ENCODE measurements around the gene DUSP9. TPM values are rescaled to one million over a fixed set of nuclear protein-coding genes. Genes with fewer than 3 reads are reported as not detected.

DUSP9 gene
- polyA plus RNA-seq, 1 donor (not counting 4 experiments of a cell fraction or from before 2014, with no cell fraction given): 0.47 TPM

DNA sequence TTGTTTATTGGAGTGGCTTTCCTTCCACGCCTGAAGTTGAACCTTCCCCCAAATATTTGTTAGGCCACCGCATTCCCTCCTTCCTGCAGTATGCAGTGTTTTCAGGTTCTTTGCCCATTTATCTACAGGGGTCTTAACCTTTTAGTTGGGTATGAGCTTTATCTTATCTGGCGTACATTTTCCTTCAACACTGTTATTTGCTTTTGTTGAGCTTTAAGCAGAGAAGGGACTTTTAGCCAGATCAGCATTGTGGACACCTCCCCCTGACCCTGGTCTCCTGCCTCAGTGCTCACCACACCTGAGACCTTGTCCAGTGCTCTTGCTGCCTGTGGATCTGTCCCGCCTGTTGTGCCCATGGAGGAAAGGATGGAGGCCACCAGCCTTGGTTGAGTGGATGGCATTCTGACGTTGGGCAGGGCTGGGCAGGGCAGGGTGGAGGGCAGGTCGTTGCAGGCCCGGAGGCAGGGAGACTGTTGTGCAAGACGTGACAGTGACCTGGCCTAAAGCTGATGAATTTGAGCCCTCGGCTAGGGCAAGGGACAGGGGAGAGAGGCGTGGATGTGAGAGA lies 998 bp upstream of the DUSP9 start:
- dilution Hi-C loops (cut with MboI; ENCODE audit: extremely low pct_ligation_motif_present, low sequenced_read_pairs): no loop called here
- no peak for FAIRE-seq
- Histone ChIP-seq H3K27me3 (ENCODE audit: control insufficient read depth, extremely low read depth, insufficient read depth, low read length) (peaks cover 57% of the 10 kb centered on the region), H4K20me1 (ENCODE audit: control insufficient read depth, extremely low read depth, insufficient read depth, low read length) (no peaks in the 10 kb centered on the region), H3K27ac (ENCODE audit: control insufficient read depth, insufficient read depth, low read length) (no peak overlapping the region), H2AFZ (ENCODE audit: control insufficient read depth, low read length) (no peak overlapping the region), H3K9ac (ENCODE audit: control insufficient read depth, extremely low read depth, insufficient read depth, low read length) (no peak overlapping the region), H3K79me2 (ENCODE audit: control insufficient read depth, insufficient read depth, low read length) (no peaks in the 10 kb centered on the region), H3K4me2 (ENCODE audit: control insufficient read depth, extremely low read depth, insufficient read depth, low read depth, low read length) (peak overlapping the region; percentile 54), H3K9me1 (ENCODE audit: control insufficient read depth, extremely low read depth, insufficient read depth, low read length) (no peaks in the 10 kb centered on the region), H3K4me1 (ENCODE audit: control insufficient read depth, extremely low read depth, insufficient read depth, low read length) (peaks cover 7% of the 10 kb centered on the region), H3K9me3 (ENCODE audit: control insufficient read depth, low read depth, low read length) (peaks cover 1% of the 10 kb centered on the region), H3K36me3 (ENCODE audit: control insufficient read depth in 2 of 2, extremely low read depth in 1 of 2, insufficient read depth in 2 of 2, low read length in 2 of 2) (no peaks in the 10 kb centered on the region), H3K4me3 (ENCODE audit: control insufficient read depth in 2 of 3, extremely low read depth in 1 of 3, insufficient read depth in 2 of 3, low read depth in 1 of 3, low read length in 3 of 3) (no peak overlapping the region)
- DNase-seq (ENCODE audit: low read depth, low spot score): no peak
- TF ChIP-seq, protein P1, sequence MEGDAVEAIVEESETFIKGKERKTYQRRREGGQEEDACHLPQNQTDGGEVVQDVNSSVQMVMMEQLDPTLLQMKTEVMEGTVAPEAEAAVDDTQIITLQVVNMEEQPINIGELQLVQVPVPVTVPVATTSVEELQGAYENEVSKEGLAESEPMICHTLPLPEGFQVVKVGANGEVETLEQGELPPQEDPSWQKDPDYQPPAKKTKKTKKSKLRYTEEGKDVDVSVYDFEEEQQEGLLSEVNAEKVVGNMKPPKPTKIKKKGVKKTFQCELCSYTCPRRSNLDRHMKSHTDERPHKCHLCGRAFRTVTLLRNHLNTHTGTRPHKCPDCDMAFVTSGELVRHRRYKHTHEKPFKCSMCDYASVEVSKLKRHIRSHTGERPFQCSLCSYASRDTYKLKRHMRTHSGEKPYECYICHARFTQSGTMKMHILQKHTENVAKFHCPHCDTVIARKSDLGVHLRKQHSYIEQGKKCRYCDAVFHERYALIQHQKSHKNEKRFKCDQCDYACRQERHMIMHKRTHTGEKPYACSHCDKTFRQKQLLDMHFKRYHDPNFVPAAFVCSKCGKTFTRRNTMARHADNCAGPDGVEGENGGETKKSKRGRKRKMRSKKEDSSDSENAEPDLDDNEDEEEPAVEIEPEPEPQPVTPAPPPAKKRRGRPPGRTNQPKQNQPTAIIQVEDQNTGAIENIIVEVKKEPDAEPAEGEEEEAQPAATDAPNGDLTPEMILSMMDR (optimal IDR thresholded peaks at IDR 0.05 in 1 of 3, IDR thresholded peaks at IDR 0.05 in 1 of 3, conservative IDR thresholded peaks at IDR 0.05 in 1 of 3; ENCODE audit: extremely low read depth in 1 of 3, insufficient read depth in 2 of 3, low read length in 3 of 3): no peak
- TF ChIP-seq EZH2 (IDR thresholded peaks at IDR 0.05; ENCODE audit: low read length): no peak

DNA sequence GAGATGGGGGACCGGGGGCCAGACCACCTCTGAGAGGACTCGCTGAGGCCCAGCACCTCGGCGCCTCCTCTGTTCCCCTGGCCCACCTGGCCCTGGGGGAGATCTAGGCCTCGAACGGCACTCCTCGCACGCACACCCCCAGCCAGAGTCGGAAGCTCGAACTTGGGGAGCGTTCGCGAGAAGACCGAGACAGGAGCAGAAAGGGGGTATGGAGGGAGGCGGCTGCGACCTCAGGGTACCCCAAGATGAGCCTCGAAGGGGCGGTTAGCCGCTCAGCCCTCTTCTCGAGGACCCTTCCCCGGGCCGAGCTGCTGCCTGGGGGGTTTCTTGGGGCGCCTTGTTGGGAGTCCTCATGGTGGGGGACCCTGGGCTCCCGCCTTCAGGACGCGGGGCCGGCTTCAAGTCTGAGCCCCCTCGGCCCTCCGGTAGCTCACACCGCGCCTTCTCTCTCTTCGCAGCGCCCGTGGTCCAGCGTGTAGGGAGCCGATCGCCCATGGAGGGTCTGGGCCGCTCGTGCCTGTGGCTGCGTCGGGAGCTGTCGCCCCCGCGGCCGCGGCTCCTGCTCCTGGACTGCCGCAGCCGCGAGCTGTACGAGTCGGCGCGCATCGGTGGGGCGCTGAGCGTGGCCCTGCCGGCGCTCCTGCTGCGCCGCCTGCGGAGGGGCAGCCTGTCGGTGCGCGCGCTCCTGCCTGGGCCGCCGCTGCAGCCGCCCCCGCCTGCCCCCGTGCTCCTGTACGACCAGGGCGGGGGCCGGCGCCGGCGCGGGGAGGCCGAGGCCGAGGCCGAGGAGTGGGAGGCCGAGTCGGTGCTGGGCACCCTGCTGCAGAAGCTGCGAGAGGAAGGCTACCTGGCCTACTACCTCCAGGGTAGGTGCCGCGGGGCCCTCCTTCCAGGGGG lies 706 bp downstream of the DUSP9 start:
- dilution Hi-C loops (cut with MboI; ENCODE audit: extremely low pct_ligation_motif_present, low sequenced_read_pairs): no loop called here
- H3K4me3 ChIP-seq (ENCODE audit: control insufficient read depth in 2 of 3, extremely low read depth in 1 of 3, insufficient read depth in 2 of 3, low read depth in 1 of 3, low read length in 3 of 3): no peak overlapping the region
- no peaks in the 10 kb centered on the region for H3K79me2 ChIP-seq (ENCODE audit: control insufficient read depth, insufficient read depth, low read length)
- no peak for FAIRE-seq
- H3K4me2 ChIP-seq (ENCODE audit: control insufficient read depth, extremely low read depth, insufficient read depth, low read depth, low read length): no peak overlapping the region
- H3K4me1 ChIP-seq (ENCODE audit: control insufficient read depth, extremely low read depth, insufficient read depth, low read length): peaks cover 7% of the 10 kb centered on the region
- no peak overlapping the region for H3K9ac ChIP-seq (ENCODE audit: control insufficient read depth, extremely low read depth, insufficient read depth, low read length)
- TF ChIP-seq, protein P1 (optimal IDR thresholded peaks at IDR 0.05 in 1 of 3, IDR thresholded peaks at IDR 0.05 in 1 of 3, conservative IDR thresholded peaks at IDR 0.05 in 1 of 3; ENCODE audit: extremely low read depth in 1 of 3, insufficient read depth in 2 of 3, low read length in 3 of 3): no peak
- TF ChIP-seq EZH2 (IDR thresholded peaks at IDR 0.05; ENCODE audit: low read length): peak; percentile 26
- no peaks in the 10 kb centered on the region for H4K20me1 ChIP-seq (ENCODE audit: control insufficient read depth, extremely low read depth, insufficient read depth, low read length)
- H3K9me1 ChIP-seq (ENCODE audit: control insufficient read depth, extremely low read depth, insufficient read depth, low read length): no peaks in the 10 kb centered on the region
- no peaks in the 10 kb centered on the region for H3K36me3 ChIP-seq (ENCODE audit: control insufficient read depth in 2 of 2, extremely low read depth in 1 of 2, insufficient read depth in 2 of 2, low read length in 2 of 2)
- H2AFZ ChIP-seq (ENCODE audit: control insufficient read depth, low read length): no peak overlapping the region
- peaks cover 45% of the 10 kb centered on the region for H3K27me3 ChIP-seq (ENCODE audit: control insufficient read depth, extremely low read depth, insufficient read depth, low read length)
- no peak for DNase-seq (ENCODE audit: low read depth, low spot score)
- H3K27ac ChIP-seq (ENCODE audit: control insufficient read depth, insufficient read depth, low read length): no peak overlapping the region
- H3K9me3 ChIP-seq (ENCODE audit: control insufficient read depth, low read depth, low read length): peaks cover 1% of the 10 kb centered on the region

Measured in keratinocyte (primary cell).